ENCODE results near the gene NR4A2.

NR4A2 gene

DNA sequence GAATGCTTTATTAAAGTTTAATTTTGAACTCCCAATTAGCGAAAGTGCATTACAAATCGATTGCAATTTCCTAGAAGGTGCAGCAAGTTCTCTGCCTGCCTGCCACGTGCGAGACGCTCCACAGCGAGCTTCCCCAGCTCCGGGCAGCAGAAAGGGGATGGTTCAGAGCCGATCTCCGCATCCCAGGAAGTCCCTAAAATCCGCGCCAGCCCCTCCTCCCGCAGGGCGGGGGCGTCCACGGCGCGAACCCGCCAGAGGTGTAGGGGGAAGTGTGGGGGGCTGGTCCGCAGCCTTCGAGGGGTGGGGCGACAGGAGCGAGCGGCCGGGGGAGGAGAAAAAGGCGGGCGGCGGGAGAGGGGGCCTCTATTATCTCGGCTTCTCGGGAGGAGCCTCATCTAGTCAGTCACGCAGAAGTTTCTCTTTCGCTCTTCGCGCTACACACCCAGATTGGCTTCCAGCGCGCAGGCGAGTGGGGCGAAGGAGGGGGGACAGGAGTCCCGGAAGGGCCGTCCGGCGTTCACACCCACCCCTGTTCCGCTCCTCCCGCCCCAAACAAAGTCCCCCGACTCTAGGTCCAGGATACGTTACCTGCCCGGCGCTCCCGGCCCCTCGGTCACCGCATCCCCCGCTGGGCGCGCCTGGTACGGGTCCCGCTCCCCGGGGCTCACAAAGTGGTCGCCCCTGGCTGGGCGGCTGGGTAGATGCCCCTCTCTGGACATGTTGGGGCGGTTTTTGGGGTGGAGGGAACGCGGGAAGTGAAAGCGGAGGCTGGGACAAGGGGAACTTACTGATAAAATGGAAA is 9.1 kb upstream of the NR4A2 start:
- FAIRE-seq (no peak), DNase-seq (ENCODE audit: insufficient read length, low spot score) (peak; percentile 73)
- TF ChIP-seq POU2F2 (IDR thresholded peaks at IDR 0.05; ENCODE audit: low read depth, low read length) (peak; percentile 43; the same call in 1 of the 2 replicates), POLR2A (IDR thresholded peaks at IDR 0.05; ENCODE audit: low read depth, low read length) (peak; percentile 89), POLR2AphosphoS5 (IDR thresholded peaks at IDR 0.05; ENCODE audit: low read depth, low read length) (no peak), TAF1 (IDR thresholded peaks at IDR 0.05; ENCODE audit: low read depth, low read length) (peak; percentile 46; the same call in 1 of the 2 replicates)

DNA sequence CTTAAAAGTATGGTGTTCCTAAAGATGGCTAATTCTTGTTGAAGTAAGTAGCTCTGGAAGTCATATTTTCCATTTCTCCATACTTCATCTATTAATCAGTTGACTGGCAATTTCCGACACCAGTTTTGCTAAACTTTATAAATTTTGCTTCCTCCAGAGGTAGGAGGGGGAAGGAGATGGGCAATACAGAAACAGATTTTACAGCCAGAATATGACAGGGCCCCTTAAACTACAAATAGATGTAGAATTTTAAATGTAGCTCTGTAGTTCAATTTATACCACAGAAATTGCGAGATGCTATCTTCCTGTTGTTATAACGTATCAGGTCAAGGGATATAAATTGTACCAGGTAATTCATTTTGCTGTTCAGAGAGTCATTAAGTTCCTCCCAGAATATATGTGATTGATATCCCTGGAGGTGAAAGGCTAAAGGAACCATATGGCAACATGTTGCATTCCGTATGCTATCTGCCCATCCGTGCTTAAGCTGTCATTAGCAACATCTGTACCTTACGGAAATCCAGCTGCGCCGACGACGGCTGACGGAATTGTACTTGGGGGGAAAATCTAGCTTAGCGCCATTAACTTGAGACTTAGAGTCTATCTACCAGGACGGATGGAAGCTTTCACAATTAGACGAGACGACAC is 8.4 kb upstream of the NR4A2 start:
- no peak for DNase-seq (ENCODE audit: insufficient read length, low spot score)
- no peak for TF ChIP-seq TAF1 (IDR thresholded peaks at IDR 0.05; ENCODE audit: low read depth, low read length)
- peak; percentile 92 for FAIRE-seq

DNA sequence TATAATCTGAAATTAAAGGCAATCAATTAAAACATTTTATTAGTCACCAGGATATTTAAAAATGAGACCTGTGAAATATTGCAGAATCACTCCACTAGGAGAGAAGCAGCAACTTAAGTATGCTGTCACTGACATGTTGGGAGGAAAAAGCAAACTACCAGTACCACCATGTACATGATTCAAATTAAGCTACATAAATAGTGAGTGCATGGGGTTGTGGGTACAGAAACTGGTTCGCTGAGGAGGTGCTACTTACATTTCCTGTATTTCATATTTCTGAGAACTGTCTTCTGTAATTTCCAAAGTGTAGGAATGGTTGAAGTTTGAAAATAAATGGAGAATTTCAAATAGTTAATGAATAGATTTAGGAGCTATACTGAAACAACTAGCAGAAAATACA is 7.9 kb upstream of the NR4A2 start:
- TF ChIP-seq TAF1 (IDR thresholded peaks at IDR 0.05; ENCODE audit: low read depth, low read length): no peak
- TF ChIP-seq POU2F2 (IDR thresholded peaks at IDR 0.05; ENCODE audit: low read depth, low read length): no peak
- TF ChIP-seq POLR2AphosphoS5 (IDR thresholded peaks at IDR 0.05; ENCODE audit: low read depth, low read length): no peak
- no peak for TF ChIP-seq POLR2A (IDR thresholded peaks at IDR 0.05; ENCODE audit: low read depth, low read length)
- TF ChIP-seq SPI1 (IDR thresholded peaks at IDR 0.05; ENCODE audit: low read depth, low read length): no peak
- TF ChIP-seq PAX5 (IDR thresholded peaks at IDR 0.05; ENCODE audit: insufficient read depth, low read length, severe bottlenecking): no peak
- DNase-seq (ENCODE audit: insufficient read length, low spot score) (no peak), FAIRE-seq (peak; percentile 71)

DNA sequence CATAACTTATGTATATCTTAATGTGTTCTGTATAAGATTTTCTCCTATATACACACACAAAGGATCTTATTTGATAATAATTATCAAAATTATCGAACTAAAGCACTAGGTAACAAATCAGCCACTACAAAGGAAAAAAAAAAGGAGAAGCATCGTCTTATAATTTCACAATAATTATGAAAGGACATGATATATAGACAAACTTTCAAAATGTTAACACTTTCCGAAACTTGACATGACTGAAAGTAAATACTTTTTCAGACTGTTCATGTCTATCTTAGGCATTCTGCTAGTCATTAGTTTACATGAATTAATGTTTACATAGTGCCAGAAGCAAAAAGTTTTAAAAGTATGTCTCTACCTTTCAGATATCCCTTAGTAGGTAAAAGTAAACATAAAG is 7.3 kb upstream of the NR4A2 start:
- FAIRE-seq: no peak
- no peak for DNase-seq (ENCODE audit: insufficient read length, low spot score)
- TF ChIP-seq POLR2A (IDR thresholded peaks at IDR 0.05; ENCODE audit: low read depth, low read length) (no peak), POLR2AphosphoS5 (IDR thresholded peaks at IDR 0.05; ENCODE audit: low read depth, low read length) (no peak), SPI1 (IDR thresholded peaks at IDR 0.05; ENCODE audit: low read depth, low read length) (no peak), TAF1 (IDR thresholded peaks at IDR 0.05; ENCODE audit: low read depth, low read length) (no peak), POU2F2 (IDR thresholded peaks at IDR 0.05; ENCODE audit: low read depth, low read length) (no peak)

DNA sequence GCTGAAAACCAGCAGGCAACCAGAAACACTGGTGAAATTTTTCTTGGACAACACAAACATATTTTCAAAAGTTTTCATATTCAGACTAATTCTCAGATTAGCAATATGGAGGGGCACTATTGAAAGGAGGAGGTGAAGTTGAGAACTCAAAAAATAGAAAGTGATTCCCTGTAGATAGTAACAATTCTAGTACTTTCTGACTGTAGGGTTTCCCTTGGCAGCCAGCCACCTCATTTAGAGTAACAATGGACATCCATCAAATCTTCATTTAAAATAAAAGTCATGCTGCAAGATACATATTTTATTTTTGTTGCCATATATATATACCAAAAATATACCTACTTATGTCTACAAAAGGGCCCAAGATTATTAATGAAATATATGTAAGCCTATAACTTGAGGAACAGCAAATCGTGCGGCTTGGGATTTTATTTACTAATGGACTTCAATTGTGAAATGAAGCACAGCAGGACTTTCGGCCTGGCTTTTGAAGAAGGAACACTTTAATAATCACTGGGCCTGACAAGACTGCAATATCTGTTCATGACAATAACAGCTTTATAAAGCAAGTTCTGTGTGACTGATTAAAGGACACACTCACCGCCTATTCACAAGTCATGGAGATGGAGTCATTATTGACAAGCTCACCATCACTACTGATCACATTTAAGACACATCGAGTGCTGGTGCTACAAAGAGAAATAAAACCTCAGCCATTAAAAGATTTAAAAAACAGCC is 6.8 kb upstream of the NR4A2 start:
- FAIRE-seq (peak; percentile 54), DNase-seq (ENCODE audit: insufficient read length, low spot score) (no peak)
- TF ChIP-seq POLR2A (IDR thresholded peaks at IDR 0.05; ENCODE audit: low read depth, low read length) (no peak), PAX5 (IDR thresholded peaks at IDR 0.05; ENCODE audit: insufficient read depth, low read length, severe bottlenecking) (no peak), POU2F2 (IDR thresholded peaks at IDR 0.05; ENCODE audit: low read depth, low read length) (no peak), SPI1 (IDR thresholded peaks at IDR 0.05; ENCODE audit: low read depth, low read length) (no peak), POLR2AphosphoS5 (IDR thresholded peaks at IDR 0.05; ENCODE audit: low read depth, low read length) (no peak)

DNA sequence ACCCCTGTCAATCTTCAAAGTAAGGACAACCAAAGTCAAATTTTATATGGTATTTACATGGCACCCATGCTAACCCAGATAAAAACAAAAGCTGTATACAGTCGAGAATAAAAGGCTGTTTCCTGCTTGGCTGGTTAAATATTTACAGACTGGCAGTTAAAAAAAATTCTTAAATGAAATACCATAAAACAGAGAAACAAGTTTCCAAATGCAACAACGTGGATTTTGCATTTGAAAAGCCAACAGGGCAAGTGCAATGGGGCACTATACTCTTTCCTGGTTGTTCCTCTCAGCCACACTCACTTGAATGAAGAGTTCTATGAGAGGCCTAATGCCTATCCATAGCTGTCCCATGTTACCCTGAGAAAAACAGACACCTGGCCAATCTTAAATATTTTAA is 6.1 kb upstream of the NR4A2 start:
- no peak for DNase-seq (ENCODE audit: insufficient read length, low spot score)
- no peak for TF ChIP-seq POLR2A (IDR thresholded peaks at IDR 0.05; ENCODE audit: low read depth, low read length)
- no peak for TF ChIP-seq SPI1 (IDR thresholded peaks at IDR 0.05; ENCODE audit: low read depth, low read length)
- TF ChIP-seq POU2F2 (IDR thresholded peaks at IDR 0.05; ENCODE audit: low read depth, low read length): no peak
- TF ChIP-seq PAX5 (IDR thresholded peaks at IDR 0.05; ENCODE audit: insufficient read depth, low read length, severe bottlenecking): no peak
- no peak for FAIRE-seq

DNA sequence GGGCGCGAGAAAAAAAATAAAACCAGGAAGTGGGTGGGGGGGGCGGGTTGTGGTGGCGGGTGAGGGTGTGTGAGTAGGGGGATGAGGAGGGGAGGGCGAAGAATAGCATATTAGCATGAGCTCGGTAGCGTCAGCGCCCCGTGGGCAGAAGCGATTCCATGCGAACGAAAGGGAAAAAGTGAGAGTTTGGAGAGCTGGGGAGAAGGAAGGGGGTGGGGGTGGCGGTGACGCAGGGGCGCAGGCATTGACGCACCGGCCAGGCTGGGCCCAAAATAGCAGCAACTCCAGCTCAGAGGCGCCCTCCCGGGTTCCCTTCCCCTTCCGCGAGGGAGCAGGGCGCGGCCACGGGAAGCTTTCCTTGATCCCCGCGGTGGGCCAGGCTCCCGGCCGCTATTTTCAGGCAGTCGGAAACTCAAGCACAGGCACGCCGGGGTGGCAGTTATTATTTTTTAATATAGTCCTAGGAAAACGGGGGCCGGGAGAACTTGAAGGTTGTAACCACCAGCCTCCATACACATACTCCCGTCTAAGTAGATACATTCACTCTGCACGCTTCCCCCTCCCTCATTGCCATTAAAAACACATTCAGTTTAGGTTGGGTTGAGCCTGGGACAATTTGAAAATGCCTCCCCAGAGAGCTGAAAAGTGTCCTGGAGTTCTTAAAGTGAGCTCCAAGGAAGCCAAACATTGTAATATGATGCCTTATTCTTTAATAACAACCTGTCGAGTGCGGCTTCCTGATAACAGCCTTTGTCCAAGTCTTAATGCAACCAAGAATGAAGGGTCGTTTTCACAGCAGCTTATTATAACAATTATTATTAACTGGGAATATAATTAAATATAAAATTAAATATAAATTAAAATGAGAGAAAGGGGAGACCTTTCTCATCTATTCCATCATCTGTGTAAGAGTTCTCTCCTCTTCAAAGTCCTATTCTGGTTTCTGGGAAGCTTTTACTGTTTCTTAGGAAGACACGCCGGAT is 2.3 kb upstream of the NR4A2 start:
- TF ChIP-seq POU2F2 (IDR thresholded peaks at IDR 0.05; ENCODE audit: low read depth, low read length) (no peak), TAF1 (IDR thresholded peaks at IDR 0.05; ENCODE audit: low read depth, low read length) (no peak), SPI1 (IDR thresholded peaks at IDR 0.05; ENCODE audit: low read depth, low read length) (no peak)
- no peak for DNase-seq (ENCODE audit: insufficient read length, low spot score)
- FAIRE-seq: no peak

DNA sequence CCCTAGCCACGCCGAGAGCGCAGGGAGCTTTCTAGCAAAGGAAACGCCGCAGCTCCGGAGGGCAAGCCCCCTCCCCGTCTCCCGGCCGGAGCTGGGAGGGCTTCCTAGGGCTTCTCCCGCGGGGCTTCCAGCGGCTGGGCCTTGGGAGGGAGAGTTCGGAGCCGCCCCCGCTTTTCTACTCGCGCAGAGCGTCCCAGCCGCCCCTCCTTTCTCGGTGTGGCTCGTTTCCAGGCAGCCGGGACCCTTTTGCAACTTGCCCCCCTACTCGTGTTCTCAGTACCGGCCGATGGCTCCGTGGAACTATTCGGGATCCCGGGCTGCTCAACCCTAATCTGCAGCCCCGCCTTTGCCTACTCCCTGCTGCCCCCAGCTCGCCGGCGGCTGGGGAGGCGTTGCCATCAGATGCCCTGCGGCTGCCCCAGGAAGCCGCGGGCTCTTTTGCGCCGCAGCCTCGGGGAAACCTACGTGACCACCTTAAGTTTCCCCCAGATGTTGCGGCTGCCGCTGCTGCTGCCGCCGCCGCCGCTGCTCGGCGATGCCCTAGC is 1.5 kb upstream of the NR4A2 start:
- FAIRE-seq: no peak
- TF ChIP-seq POLR2A (IDR thresholded peaks at IDR 0.05; ENCODE audit: low read depth, low read length) (peak; percentile 49; the same call in 1 of the 2 replicates), TAF1 (IDR thresholded peaks at IDR 0.05; ENCODE audit: low read depth, low read length) (no peak), POLR2AphosphoS5 (IDR thresholded peaks at IDR 0.05; ENCODE audit: low read depth, low read length) (no peak)
- no peak for DNase-seq (ENCODE audit: insufficient read length, low spot score)

DNA sequence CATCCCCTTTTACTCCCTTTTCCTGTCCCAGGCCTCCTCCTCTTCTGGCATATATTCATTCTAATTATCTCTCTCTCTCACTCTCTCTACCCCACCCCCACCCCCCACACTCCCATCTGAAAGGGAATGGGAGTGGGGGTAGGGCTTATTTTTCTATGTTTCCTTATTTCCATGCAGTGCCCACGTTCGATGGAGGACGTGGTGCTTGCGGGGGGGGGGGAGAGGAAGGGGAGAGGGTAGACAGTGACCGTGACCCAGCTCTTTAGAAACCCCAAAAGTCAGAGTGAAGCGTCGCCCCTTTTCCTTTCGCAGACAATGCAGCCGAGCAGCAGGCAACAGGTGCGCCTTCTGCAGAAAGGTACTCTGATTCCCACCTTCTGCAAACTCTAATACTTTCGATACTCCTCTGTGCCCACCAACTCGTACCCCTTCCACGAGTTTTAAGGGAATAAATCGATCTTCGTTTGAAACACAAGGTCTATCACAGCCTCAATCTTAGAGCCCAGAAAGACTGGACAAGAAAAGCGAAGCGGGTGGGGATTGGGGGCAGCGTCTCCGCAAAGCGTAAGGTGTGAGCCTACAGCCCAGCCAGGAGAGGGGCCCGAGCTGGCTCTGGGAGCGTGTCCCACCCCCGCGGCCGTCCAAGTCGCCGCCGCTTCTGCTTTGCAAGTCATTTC is 891 bp upstream of the NR4A2 start:
- DNase-seq (ENCODE audit: insufficient read length, low spot score) (no peak), FAIRE-seq (no peak)
- TF ChIP-seq SPI1 (IDR thresholded peaks at IDR 0.05; ENCODE audit: low read depth, low read length) (no peak), TAF1 (IDR thresholded peaks at IDR 0.05; ENCODE audit: low read depth, low read length) (no peak), POLR2AphosphoS5 (IDR thresholded peaks at IDR 0.05; ENCODE audit: low read depth, low read length) (no peak), PAX5 (IDR thresholded peaks at IDR 0.05; ENCODE audit: insufficient read depth, low read length, severe bottlenecking) (no peak), POU2F2 (IDR thresholded peaks at IDR 0.05; ENCODE audit: low read depth, low read length) (no peak), POLR2A (IDR thresholded peaks at IDR 0.05; ENCODE audit: low read depth, low read length) (no peak)

All from GM12891 (cell line).